ENCODE data around the gene HOXA4. TPM values are rescaled to one million over a fixed set of nuclear protein-coding genes. Genes with fewer than 3 reads are reported as not detected.

The HOXA4 gene
- total RNA-seq, 1 experiment from 2014 or later: 2.0 TPM

GRCh38 chr7:27150568-27151340, 20.2 kb upstream of the HOXA4 start:
- CTCF ChIA-PET: interaction anchor here (0.6 to 3.7 kb wide), 8 partner anchors 11 to 469 kb away, joined by 3 to 27 read pairs (median 4); no protein-coding TSS in a partner anchor
- TSS peak; percentile 65 for BruUV-seq (replicated peaks)
- TF ChIP-seq CBX3 (IDR thresholded peaks at IDR 0.05; ENCODE audit: low read depth) (no peak), EZH2phosphoT487 (IDR thresholded peaks at IDR 0.05; ENCODE audit: borderline replicate concordance) (no peak), POLR2A (IDR thresholded peaks at IDR 0.05; ENCODE audit: borderline replicate concordance, extremely low read depth, insufficient read depth, insufficient read length) (peak; percentile 83), YY1 (IDR thresholded peaks at IDR 0.05; ENCODE audit: extremely low read depth, insufficient replicate concordance, low read depth, low read length) (peak; percentile 61), RAD21 (IDR thresholded peaks at IDR 0.05; ENCODE audit: low read depth) (no peak), TCF7L2 (IDR thresholded peaks at IDR 0.05; ENCODE audit: borderline replicate concordance, extremely low read depth, insufficient read depth, insufficient read length) (peak; percentile 43), ZNF274 (IDR thresholded peaks at IDR 0.05; ENCODE audit: low read depth, low read length) (no peak), SIN3A (IDR thresholded peaks at IDR 0.05; ENCODE audit: low read depth) (no peak), JUND (IDR thresholded peaks at IDR 0.05) (no peak), SRF (IDR thresholded peaks at IDR 0.05; ENCODE audit: low read depth) (no peak), ELF1 (IDR thresholded peaks at IDR 0.05; ENCODE audit: borderline replicate concordance, low read depth) (no peak), CEBPB (IDR thresholded peaks at IDR 0.05; ENCODE audit: low read depth) (no peak), POLR2AphosphoS5 (IDR thresholded peaks at IDR 0.05; ENCODE audit: low read depth, low read length) (peak; percentile 75)
- TF ChIP-seq, protein P1, sequence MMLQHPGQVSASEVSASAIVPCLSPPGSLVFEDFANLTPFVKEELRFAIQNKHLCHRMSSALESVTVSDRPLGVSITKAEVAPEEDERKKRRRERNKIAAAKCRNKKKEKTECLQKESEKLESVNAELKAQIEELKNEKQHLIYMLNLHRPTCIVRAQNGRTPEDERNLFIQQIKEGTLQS (IDR thresholded peaks at IDR 0.05): no peak
- TF ChIP-seq, protein P2, sequence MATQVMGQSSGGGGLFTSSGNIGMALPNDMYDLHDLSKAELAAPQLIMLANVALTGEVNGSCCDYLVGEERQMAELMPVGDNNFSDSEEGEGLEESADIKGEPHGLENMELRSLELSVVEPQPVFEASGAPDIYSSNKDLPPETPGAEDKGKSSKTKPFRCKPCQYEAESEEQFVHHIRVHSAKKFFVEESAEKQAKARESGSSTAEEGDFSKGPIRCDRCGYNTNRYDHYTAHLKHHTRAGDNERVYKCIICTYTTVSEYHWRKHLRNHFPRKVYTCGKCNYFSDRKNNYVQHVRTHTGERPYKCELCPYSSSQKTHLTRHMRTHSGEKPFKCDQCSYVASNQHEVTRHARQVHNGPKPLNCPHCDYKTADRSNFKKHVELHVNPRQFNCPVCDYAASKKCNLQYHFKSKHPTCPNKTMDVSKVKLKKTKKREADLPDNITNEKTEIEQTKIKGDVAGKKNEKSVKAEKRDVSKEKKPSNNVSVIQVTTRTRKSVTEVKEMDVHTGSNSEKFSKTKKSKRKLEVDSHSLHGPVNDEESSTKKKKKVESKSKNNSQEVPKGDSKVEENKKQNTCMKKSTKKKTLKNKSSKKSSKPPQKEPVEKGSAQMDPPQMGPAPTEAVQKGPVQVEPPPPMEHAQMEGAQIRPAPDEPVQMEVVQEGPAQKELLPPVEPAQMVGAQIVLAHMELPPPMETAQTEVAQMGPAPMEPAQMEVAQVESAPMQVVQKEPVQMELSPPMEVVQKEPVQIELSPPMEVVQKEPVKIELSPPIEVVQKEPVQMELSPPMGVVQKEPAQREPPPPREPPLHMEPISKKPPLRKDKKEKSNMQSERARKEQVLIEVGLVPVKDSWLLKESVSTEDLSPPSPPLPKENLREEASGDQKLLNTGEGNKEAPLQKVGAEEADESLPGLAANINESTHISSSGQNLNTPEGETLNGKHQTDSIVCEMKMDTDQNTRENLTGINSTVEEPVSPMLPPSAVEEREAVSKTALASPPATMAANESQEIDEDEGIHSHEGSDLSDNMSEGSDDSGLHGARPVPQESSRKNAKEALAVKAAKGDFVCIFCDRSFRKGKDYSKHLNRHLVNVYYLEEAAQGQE (IDR thresholded peaks at IDR 0.05; ENCODE audit: low read depth): no peak
- TF ChIP-seq, protein P3, sequence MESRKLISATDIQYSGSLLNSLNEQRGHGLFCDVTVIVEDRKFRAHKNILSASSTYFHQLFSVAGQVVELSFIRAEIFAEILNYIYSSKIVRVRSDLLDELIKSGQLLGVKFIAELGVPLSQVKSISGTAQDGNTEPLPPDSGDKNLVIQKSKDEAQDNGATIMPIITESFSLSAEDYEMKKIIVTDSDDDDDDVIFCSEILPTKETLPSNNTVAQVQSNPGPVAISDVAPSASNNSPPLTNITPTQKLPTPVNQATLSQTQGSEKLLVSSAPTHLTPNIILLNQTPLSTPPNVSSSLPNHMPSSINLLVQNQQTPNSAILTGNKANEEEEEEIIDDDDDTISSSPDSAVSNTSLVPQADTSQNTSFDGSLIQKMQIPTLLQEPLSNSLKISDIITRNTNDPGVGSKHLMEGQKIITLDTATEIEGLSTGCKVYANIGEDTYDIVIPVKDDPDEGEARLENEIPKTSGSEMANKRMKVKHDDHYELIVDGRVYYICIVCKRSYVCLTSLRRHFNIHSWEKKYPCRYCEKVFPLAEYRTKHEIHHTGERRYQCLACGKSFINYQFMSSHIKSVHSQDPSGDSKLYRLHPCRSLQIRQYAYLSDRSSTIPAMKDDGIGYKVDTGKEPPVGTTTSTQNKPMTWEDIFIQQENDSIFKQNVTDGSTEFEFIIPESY (IDR thresholded peaks at IDR 0.05; ENCODE audit: extremely low read depth, insufficient replicate concordance, low read length): no peak
- TF ChIP-seq, protein P4, sequence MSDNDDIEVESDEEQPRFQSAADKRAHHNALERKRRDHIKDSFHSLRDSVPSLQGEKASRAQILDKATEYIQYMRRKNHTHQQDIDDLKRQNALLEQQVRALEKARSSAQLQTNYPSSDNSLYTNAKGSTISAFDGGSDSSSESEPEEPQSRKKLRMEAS (IDR thresholded peaks at IDR 0.05): no peak

More at GRCh38 chr7:27150568-27151340, 20.2 kb upstream of the HOXA4 start:
- intact Hi-C loops (cut with micrococcal nuclease): loop anchor here (5.0 kb wide), 1 partner anchor 298 kb away; no protein-coding TSS in a partner anchor
- Histone ChIP-seq H3K4me2 (ENCODE audit: low read length) (peak overlapping the region; percentile 95), H3K9ac (ENCODE audit: low read length) (peak overlapping the region; percentile 74), H3K4me3 (replicated peaks in 1 of 2; ENCODE audit: low read depth in 1 of 2, low read length in 2 of 2) (peak overlapping the region; percentile 60 to 71), H3K9me3 (ENCODE audit: control insufficient read depth in 1 of 2, insufficient read depth in 1 of 2, low read depth in 1 of 2, low read length in 2 of 2) (no peaks in the 10 kb centered on the region), H4K20me1 (ENCODE audit: insufficient read depth) (no peaks in the 10 kb centered on the region), H3K79me2 (ENCODE audit: insufficient read depth, low read length) (peaks cover 51% of the 10 kb centered on the region), H3K9me2 (ENCODE audit: insufficient read depth) (no peaks in the 10 kb centered on the region), H3K4me1 (ENCODE audit: control insufficient read depth in 1 of 2, insufficient read depth in 2 of 2, low read length in 2 of 2) (peaks cover 30 to 69% of the 10 kb centered on the region in 2 experiments), H3K36me3 (ENCODE audit: control insufficient read depth in 1 of 2, insufficient read depth in 2 of 2, low read length in 2 of 2) (no peaks in the 10 kb centered on the region), H3K27me3 (ENCODE audit: insufficient read depth, low read length) (no peaks in the 10 kb centered on the region), H3K27ac (ENCODE audit: low read depth, low read length) (peak overlapping the region; percentile 82), H2AFZ (ENCODE audit: low read depth, low read length, poor library complexity, severe bottlenecking) (peak overlapping the region; percentile 63)
- ChIA-PET POLR2A (interaction anchor here (0.8 to 2.5 kb wide), 6 partner anchors 9 to 470 kb away, joined by 3 to 8 read pairs (median 4); no protein-coding TSS in a partner anchor), RAD21 (ENCODE audit: low non-redundant PET in 1 of 2, low total read pairs in 2 of 2, uncharacterized antibody in 2 of 2, unreplicated experiment in 2 of 2) (interaction anchor here in 1 of 2 experiments (1.0 to 1.2 kb wide), 4 partner anchors 10 to 781 kb away, joined by 3 to 4 read pairs (median 3); no protein-coding TSS in a partner anchor)
- peak; percentile 62 for ATAC-seq
- no peak for DNase-seq (ENCODE audit: low read depth, low spot score)
